ENCODE measurements around the gene COG1.

GRCh38 chr17:73182616-73183310, 10.1 kb upstream of the COG1 start:
- TF ChIP-seq RAD21 (IDR thresholded peaks at IDR 0.05 in 1 of 2, conservative IDR thresholded peaks at IDR 0.05 in 1 of 2; ENCODE audit: low read depth in 2 of 2, low read length in 2 of 2) (no peak), POLR2A (IDR thresholded peaks at IDR 0.05; ENCODE audit: control extremely low read depth in 1 of 2, low read depth in 2 of 2, low read length in 2 of 2) (no peak), CTCF (IDR thresholded peaks at IDR 0.05; ENCODE audit: control extremely low read depth in 1 of 3, insufficient read depth in 1 of 3, low read depth in 1 of 3, low read length in 3 of 3) (no peak), CREB1 (IDR thresholded peaks at IDR 0.05) (no peak), YY1 (IDR thresholded peaks at IDR 0.05; ENCODE audit: low read depth, low read length) (no peak), POLR2AphosphoS5 (IDR thresholded peaks at IDR 0.05; ENCODE audit: low read depth, low read length) (no peak), EZH2 (IDR thresholded peaks at IDR 0.05; ENCODE audit: low read depth, low read length, severe bottlenecking) (no peak), ZNF274 (IDR thresholded peaks at IDR 0.05; ENCODE audit: borderline replicate concordance, extremely low read depth, low read length) (no peak)
